SK-N-SH treated with all-trans-retinoic acid at 6 μM for 48 hours (cell line): ENCODE data around the gene PGR.

Experiments
- ATAC-seq: fragments of 200-7000 bp; cut with Tn5 transposase; 3 replicates; pipeline ENCODE4 v1.9.1; 2020; ENCODE audit warnings: mild to moderate bottlenecking, moderate library complexity
- ARNTL ChIP-seq: fragments of 450-650 bp; formaldehyde crosslinking; IDR thresholded peaks from 2 replicates; pipeline ENCODE4 v1.5.0; 2020; ENCODE audit warnings: low read depth, mild to moderate bottlenecking, moderate library complexity, borderline replicate concordance
- BACH2 ChIP-seq: fragments of 250-450 bp; sonication (Bioruptor Pico); IDR thresholded peaks from 2 replicates; pipeline ENCODE4 v1.9.0; 2021; ENCODE audit warnings: mild to moderate bottlenecking, borderline replicate concordance
- CSDC2 ChIP-seq: fragments of 250-450 bp; sonication (Bioruptor Pico); IDR thresholded peaks from 2 replicates; pipeline ENCODE4 v1.5.0; 2020; ENCODE audit warnings: mild to moderate bottlenecking, moderate library complexity
- ESRRG ChIP-seq: fragments of 250-450 bp; sonication (Bioruptor Pico); IDR thresholded peaks from 2 replicates; pipeline ENCODE4 v1.6.1; 2021; ENCODE audit warnings: mild to moderate bottlenecking
- GLIS3 ChIP-seq: fragments of 250-450 bp; sonication (Bioruptor Pico); IDR thresholded peaks from 2 replicates; pipeline ENCODE4 v1.5.0; 2020; ENCODE audit warnings: mild to moderate bottlenecking, moderate library complexity
- ISL1 ChIP-seq: fragments of 250-450 bp; sonication (Bioruptor Pico); IDR thresholded peaks from 2 replicates; pipeline ENCODE4 v2.1.2; 2022; ENCODE audit warnings: mild to moderate bottlenecking, moderate library complexity
- OSR1 ChIP-seq: fragments of 250-450 bp; sonication (Bioruptor Pico); IDR thresholded peaks from 2 replicates; pipeline ENCODE4 v1.8.0; 2022; ENCODE audit warnings: moderate library complexity, mild to moderate bottlenecking, inconsistent platforms
- PPARA ChIP-seq: fragments of 250-450 bp; sonication (Bioruptor Pico); IDR thresholded peaks from 2 replicates; pipeline ENCODE4 v1.5.0; 2020; ENCODE audit warnings: mild to moderate bottlenecking, borderline replicate concordance
- RARB ChIP-seq: fragments of 250-450 bp; sonication (Bioruptor Pico); IDR thresholded peaks from 2 replicates; pipeline ENCODE4 v1.8.0; 2021; ENCODE audit warnings: mild to moderate bottlenecking, moderate library complexity
- SNAI2 ChIP-seq: fragments of 250-450 bp; sonication (Bioruptor Pico); IDR thresholded peaks from 2 replicates; pipeline ENCODE4 v1.5.0; 2020; ENCODE audit warnings: mild to moderate bottlenecking, moderate library complexity
- TCF4 ChIP-seq: fragments of 250-450 bp; sonication (Bioruptor Pico); IDR thresholded peaks from 2 replicates; pipeline ENCODE4 v1.8.0; 2021; ENCODE audit warnings: mild to moderate bottlenecking, moderate library complexity, borderline replicate concordance
- TOX ChIP-seq: fragments of 250-450 bp; sonication (Bioruptor Pico); IDR thresholded peaks from 2 replicates; pipeline ENCODE4 v1.8.0; 2021; ENCODE audit warnings: mild to moderate bottlenecking, moderate library complexity, borderline replicate concordance
- ZC3H10 ChIP-seq: fragments of 250-450 bp; sonication (Bioruptor Pico); IDR thresholded peaks from 2 replicates; pipeline ENCODE4 v1.5.1; 2021; ENCODE audit warnings: mild to moderate bottlenecking, moderate library complexity
- ZFP3 ChIP-seq: fragments of 250-450 bp; sonication (Bioruptor Pico); IDR thresholded peaks from 2 replicates; pipeline ENCODE4 v1.5.0; 2020; ENCODE audit warnings: mild to moderate bottlenecking, moderate library complexity
- ZFP30 ChIP-seq: fragments of 450-650 bp; formaldehyde crosslinking; IDR thresholded peaks from 2 replicates; pipeline ENCODE4 v1.5.0; 2022; ENCODE audit warnings: mild to moderate bottlenecking, moderate library complexity
- ZNF565 ChIP-seq: fragments of 450-650 bp; formaldehyde crosslinking; conservative IDR thresholded peaks from 2 replicates; pipeline ENCODE4 v1.5.0; 2020; ENCODE audit warnings: low read depth, mild to moderate bottlenecking, moderate library complexity
- ZNF70 ChIP-seq: fragments of 450-650 bp; formaldehyde crosslinking; IDR thresholded peaks from 2 replicates; pipeline ENCODE4 v1.5.0; 2020; ENCODE audit warnings: mild to moderate bottlenecking, moderate library complexity
- ZNF8 ChIP-seq: fragments of 450-650 bp; formaldehyde crosslinking; IDR thresholded peaks from 2 replicates; pipeline ENCODE4 v1.5.0; 2020; ENCODE audit warnings: mild to moderate bottlenecking, moderate library complexity
- TF ChIP-seq, protein P1 (sequence below): fragments of 250-450 bp; sonication (Bioruptor Pico); IDR thresholded peaks from 2 replicates; pipeline ENCODE4 v1.5.1; 2020; ENCODE audit warnings: low read depth, mild to moderate bottlenecking, moderate library complexity
- TF ChIP-seq, protein P2 (sequence below): fragments of 250-450 bp; sonication (Bioruptor Pico); IDR thresholded peaks from 2 replicates; pipeline ENCODE4 v1.8.0; 2021; ENCODE audit warnings: low read depth, mild to moderate bottlenecking, moderate library complexity, borderline replicate concordance
- TF ChIP-seq, protein P3 (sequence below): fragments of 250-450 bp; sonication (Bioruptor Pico); IDR thresholded peaks from 2 replicates; pipeline ENCODE4 v1.8.0; 2020; ENCODE audit warnings: mild to moderate bottlenecking, moderate library complexity, borderline replicate concordance
- TF ChIP-seq, protein P4 (sequence below): fragments of 250-450 bp; sonication (Bioruptor Pico); IDR thresholded peaks from 2 replicates; pipeline ENCODE4 v1.5.1; 2021; ENCODE audit warnings: mild to moderate bottlenecking, moderate library complexity

Gene PGR

GRCh38 chr11:101009690-101010055 is 119.9 kb downstream of the PGR start (continued):
- TF ChIP-seq ARNTL = no peak
- no peak for TF ChIP-seq OSR1
- TF ChIP-seq TOX (CRISPR knock-in tag) = no peak
- TF ChIP-seq, all 23 proteins: peak for 0

DNA sequence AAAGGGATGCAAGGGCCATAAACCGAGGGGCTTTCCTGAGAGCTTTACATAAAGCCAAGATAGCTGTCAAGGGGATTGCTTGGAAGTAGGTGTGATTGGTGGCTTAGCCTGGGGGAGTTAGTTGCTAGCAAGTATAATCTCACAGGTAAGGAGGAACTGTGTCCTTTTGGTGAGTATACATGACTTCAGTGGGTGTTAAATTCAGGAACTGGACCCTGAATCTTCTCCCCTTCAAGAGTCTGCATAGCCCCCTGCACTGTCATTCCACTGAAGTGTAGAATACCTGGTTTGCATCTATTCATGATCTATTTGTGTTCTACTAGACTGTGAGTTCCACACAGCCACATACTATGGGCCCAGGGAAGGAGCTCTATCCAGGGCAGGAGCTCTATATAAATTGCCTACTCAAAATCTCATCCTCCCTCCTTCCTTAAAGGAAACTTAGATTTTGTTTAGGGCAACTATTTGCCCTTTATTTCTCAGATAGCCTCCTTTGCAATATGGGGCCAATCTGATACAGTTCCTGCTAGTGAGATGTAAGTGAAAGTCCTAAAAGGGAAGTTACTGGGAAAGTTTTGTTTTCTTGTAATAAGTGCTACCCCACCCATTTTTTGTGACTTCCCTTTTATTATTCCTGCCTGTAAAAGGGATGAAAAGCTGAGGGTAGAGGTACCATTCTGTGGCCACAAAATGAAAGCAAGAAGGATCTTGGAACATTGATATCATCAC is 120.5 kb downstream of the PGR start:
- TF ChIP-seq TOX (CRISPR knock-in tag) = no peak
- TF ChIP-seq CSDC2 (CRISPR knock-in tag) = no peak
- no peak for TF ChIP-seq ESRRG (CRISPR knock-in tag)
- TF ChIP-seq ARNTL = no peak
- TF ChIP-seq, protein P1, sequence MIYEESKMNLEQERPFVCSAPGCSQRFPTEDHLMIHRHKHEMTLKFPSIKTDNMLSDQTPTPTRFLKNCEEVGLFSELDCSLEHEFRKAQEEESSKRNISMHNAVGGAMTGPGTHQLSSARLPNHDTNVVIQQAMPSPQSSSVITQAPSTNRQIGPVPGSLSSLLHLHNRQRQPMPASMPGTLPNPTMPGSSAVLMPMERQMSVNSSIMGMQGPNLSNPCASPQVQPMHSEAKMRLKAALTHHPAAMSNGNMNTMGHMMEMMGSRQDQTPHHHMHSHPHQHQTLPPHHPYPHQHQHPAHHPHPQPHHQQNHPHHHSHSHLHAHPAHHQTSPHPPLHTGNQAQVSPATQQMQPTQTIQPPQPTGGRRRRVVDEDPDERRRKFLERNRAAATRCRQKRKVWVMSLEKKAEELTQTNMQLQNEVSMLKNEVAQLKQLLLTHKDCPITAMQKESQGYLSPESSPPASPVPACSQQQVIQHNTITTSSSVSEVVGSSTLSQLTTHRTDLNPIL (CRISPR knock-in tag) = no peak
- TF ChIP-seq ZFP3 (CRISPR knock-in tag) = no peak
- TF ChIP-seq, protein P2, sequence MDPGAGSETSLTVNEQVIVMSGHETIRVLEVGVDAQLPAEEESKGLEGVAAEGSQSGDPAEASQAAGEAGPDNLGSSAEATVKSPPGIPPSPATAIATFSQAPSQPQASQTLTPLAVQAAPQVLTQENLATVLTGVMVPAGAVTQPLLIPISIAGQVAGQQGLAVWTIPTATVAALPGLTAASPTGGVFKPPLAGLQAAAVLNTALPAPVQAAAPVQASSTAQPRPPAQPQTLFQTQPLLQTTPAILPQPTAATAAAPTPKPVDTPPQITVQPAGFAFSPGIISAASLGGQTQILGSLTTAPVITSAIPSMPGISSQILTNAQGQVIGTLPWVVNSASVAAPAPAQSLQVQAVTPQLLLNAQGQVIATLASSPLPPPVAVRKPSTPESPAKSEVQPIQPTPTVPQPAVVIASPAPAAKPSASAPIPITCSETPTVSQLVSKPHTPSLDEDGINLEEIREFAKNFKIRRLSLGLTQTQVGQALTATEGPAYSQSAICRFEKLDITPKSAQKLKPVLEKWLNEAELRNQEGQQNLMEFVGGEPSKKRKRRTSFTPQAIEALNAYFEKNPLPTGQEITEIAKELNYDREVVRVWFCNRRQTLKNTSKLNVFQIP = no peak
- no peak for TF ChIP-seq ZC3H10 (CRISPR knock-in tag)
- TF ChIP-seq PPARA = no peak
- TF ChIP-seq ZNF8 (CRISPR knock-in tag) = no peak
- no peak for TF ChIP-seq BACH2
- TF ChIP-seq ZFP30 = no peak
- TF ChIP-seq, all 23 proteins: peak for 0
- ATAC-seq = no peak

GRCh38 chr11:101003468-101003867 is 126.1 kb downstream of the PGR start:
- TF ChIP-seq TOX (CRISPR knock-in tag) (no peak), TCF4 (no peak), ESRRG (CRISPR knock-in tag) (no peak), PPARA (no peak), BACH2 (no peak), ZFP30 (no peak), ARNTL (no peak), ZNF8 (CRISPR knock-in tag) (no peak), GLIS3 (CRISPR knock-in tag) (no peak), SNAI2 (no peak), ZNF565 (CRISPR knock-in tag) (no peak), ISL1 (CRISPR knock-in tag) (no peak), RARB (CRISPR knock-in tag) (no peak)
- TF ChIP-seq, protein P2 = no peak
- TF ChIP-seq, protein P3, sequence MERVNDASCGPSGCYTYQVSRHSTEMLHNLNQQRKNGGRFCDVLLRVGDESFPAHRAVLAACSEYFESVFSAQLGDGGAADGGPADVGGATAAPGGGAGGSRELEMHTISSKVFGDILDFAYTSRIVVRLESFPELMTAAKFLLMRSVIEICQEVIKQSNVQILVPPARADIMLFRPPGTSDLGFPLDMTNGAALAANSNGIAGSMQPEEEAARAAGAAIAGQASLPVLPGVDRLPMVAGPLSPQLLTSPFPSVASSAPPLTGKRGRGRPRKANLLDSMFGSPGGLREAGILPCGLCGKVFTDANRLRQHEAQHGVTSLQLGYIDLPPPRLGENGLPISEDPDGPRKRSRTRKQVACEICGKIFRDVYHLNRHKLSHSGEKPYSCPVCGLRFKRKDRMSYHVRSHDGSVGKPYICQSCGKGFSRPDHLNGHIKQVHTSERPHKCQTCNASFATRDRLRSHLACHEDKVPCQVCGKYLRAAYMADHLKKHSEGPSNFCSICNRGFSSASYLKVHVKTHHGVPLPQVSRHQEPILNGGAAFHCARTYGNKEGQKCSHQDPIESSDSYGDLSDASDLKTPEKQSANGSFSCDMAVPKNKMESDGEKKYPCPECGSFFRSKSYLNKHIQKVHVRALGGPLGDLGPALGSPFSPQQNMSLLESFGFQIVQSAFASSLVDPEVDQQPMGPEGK (CRISPR knock-in tag) = no peak
- TF ChIP-seq, protein P4, sequence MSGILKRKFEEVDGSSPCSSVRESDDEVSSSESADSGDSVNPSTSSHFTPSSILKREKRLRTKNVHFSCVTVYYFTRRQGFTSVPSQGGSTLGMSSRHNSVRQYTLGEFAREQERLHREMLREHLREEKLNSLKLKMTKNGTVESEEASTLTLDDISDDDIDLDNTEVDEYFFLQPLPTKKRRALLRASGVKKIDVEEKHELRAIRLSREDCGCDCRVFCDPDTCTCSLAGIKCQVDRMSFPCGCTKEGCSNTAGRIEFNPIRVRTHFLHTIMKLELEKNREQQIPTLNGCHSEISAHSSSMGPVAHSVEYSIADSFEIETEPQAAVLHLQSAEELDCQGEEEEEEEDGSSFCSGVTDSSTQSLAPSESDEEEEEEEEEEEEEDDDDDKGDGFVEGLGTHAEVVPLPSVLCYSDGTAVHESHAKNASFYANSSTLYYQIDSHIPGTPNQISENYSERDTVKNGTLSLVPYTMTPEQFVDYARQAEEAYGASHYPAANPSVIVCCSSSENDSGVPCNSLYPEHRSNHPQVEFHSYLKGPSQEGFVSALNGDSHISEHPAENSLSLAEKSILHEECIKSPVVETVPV = no peak
- 0 out of 3 replicates have a peak, but pooled peaks have one; percentile 33 for ATAC-seq

DNA sequence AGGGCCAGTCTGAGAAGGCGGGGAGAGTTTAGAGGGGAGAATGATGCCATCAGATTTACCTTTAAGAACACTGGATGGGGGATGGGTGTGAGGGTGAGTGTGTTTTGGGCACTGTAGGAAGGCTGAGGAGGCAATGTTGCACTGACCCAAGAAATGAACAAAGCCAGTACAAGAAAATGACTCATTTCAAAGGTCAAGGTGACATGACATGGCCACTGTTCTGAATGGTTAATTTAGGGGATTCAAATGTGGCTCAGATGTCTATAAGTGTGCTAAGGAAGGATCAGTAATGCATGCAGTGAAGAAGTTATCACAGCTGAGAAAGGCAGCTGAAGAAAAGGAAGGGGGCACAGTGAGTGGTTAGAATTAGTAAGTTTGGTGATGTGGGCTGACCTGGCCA is 129.9 kb downstream of the PGR start:
- no peak for ATAC-seq
- TF ChIP-seq CSDC2 (CRISPR knock-in tag) = no peak
- TF ChIP-seq, protein P3 (CRISPR knock-in tag) = no peak
- no peak for TF ChIP-seq OSR1
- TF ChIP-seq ZFP30 = no peak
- TF ChIP-seq ZNF70 (CRISPR knock-in tag) = no peak
- no peak for TF ChIP-seq ZFP3 (CRISPR knock-in tag)
- TF ChIP-seq BACH2 = no peak
- no peak for TF ChIP-seq GLIS3 (CRISPR knock-in tag)
- no peak for TF ChIP-seq ZC3H10 (CRISPR knock-in tag)
- TF ChIP-seq, protein P1 (CRISPR knock-in tag) = no peak
- TF ChIP-seq SNAI2 = no peak
- no peak for TF ChIP-seq ISL1 (CRISPR knock-in tag)
- no peak for TF ChIP-seq PPARA
